ENCODE data around the gene C17orf113.

The C17orf113 gene

DNA sequence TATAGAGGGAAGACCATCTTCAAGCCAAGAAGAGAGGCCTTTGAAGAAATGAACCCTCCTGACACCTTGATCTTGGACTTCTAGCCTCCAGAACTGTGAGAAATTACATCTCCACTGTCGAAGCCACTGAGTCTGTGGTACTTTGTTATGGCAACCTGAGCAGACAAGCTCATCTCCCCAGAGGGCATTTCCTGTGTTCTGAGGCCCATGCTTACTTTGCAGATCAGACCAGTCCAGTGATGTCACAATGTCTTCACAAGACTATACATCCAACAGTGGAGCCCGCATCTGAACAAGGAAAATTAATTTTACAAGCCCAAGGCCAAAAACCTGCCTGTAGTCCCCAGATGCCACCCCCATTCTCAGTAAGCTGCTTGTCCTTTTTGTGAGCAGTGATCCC, 14.8 kb upstream of the C17orf113 start:
- Histone ChIP-seq H3K9ac (ENCODE audit: low read length) (no peak overlapping the region), H3K36me3 (ENCODE audit: control insufficient read depth, insufficient read depth, low read length) (no peaks in the 10 kb centered on the region), H3K4me1 (ENCODE audit: control insufficient read depth, insufficient read depth, low read length) (peaks cover 17% of the 10 kb centered on the region), H3K4me3 (ENCODE audit: low read length) (no peak overlapping the region), H3K9me3 (ENCODE audit: control insufficient read depth, low read length) (no peaks in the 10 kb centered on the region), H3K27me3 (ENCODE audit: control insufficient read depth, insufficient read depth, low read length) (peaks cover 8% of the 10 kb centered on the region)

DNA sequence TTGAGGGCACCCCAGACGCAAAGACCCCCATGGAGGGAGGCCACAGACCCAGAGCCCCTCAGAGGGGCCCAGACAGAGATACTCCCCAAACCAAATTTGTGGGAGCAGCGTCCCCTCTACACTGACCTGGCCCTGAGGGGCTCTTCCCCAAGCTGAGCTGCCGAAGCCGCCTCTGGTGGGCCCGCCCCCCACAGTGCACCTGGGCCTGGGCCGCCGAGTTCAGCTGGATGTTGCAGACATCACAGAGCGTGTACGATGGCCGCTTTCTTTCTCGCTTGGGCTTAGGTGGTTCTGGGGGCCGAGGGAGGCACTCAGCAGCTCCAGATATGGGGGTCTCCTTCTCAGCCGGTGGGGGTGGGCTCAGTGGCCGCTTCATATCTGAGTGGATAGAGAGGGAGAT, 12.3 kb upstream of the C17orf113 start:
- Histone ChIP-seq H3K4me1 (ENCODE audit: control insufficient read depth, insufficient read depth, low read length) (peaks cover 4% of the 10 kb centered on the region), H3K36me3 (ENCODE audit: control insufficient read depth, insufficient read depth, low read length) (no peaks in the 10 kb centered on the region), H3K4me3 (ENCODE audit: low read length) (no peak overlapping the region), H3K9me3 (ENCODE audit: control insufficient read depth, low read length) (no peaks in the 10 kb centered on the region), H3K27me3 (ENCODE audit: control insufficient read depth, insufficient read depth, low read length) (no peaks in the 10 kb centered on the region), H3K9ac (ENCODE audit: low read length) (no peak overlapping the region)

DNA sequence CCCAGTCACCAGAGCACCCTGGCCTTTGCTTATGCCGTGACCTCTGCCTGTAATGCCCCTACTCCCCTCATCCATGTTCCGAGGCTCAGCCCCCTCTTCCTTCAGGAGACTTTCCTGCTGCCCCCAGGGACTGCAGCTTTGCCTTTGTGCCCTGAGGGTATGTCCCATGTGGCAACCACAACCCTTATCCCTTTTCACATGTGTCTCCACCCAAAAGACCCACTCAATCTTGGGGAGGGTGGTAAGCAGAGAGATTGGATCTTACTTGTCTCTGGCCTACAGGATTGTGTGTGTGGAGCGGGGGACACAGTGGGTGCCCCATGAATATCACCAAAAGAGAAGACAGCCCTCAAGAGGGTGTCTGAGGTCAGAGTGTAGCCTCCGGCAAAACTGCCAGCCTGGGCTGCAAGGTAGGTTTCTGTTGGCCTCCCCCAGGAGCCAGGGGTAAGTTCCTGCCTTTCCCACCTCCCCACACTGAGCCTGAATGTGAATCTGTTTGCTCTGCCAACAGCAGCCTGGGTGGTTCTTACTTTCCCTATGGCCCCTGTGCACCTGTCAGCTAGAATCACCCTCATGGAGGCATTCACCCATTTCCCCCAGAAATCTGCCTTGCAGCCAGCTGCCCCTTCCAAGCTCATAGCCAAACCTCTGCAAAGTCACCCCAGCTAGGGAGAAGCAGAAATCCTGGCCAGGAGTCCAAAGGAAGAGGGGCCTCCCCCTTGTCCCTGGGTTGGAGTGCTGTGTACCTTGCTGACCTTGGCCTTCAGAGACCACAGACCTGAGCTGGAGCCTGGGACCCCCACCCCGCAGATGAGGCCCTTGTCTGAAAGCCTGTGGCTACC, 11.5 kb upstream of the C17orf113 start:
- Histone ChIP-seq H3K4me1 (ENCODE audit: control insufficient read depth, insufficient read depth, low read length) (no peaks in the 10 kb centered on the region), H3K4me3 (ENCODE audit: low read length) (no peak overlapping the region)

DNA sequence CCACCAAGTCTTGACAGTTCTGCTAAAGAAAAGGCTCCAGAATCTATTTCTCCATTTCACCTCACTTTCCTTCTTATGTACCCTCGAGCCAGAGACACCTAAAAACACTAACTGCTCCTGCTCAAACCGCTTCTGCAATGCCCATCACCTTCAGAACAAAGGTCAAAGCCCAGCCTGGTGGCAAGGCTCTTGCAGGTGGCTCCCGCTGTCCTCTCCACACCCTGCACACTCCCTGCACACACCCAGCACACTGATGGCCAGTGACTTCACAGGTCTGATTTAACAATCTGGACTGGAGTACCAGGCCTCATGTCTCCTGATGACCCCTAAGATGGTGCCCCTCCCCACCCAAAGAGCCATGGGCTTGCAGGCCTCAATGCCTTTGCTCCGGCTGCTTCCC, 9.8 kb upstream of the C17orf113 start:
- no peaks in the 10 kb centered on the region for H3K9me3 ChIP-seq (ENCODE audit: control insufficient read depth, low read length)
- no peaks in the 10 kb centered on the region for H3K36me3 ChIP-seq (ENCODE audit: control insufficient read depth, insufficient read depth, low read length)
- H3K4me3 ChIP-seq (ENCODE audit: low read length): no peak overlapping the region
- no peak overlapping the region for H3K9ac ChIP-seq (ENCODE audit: low read length)
- no peaks in the 10 kb centered on the region for H3K4me1 ChIP-seq (ENCODE audit: control insufficient read depth, insufficient read depth, low read length)
- peaks cover 2% of the 10 kb centered on the region for H3K27me3 ChIP-seq (ENCODE audit: control insufficient read depth, insufficient read depth, low read length)

More for the DNA sequence above, 11.5 kb upstream of the C17orf113 start:
- Histone ChIP-seq H3K9me3 (ENCODE audit: control insufficient read depth, low read length) (no peaks in the 10 kb centered on the region), H3K9ac (ENCODE audit: low read length) (no peak overlapping the region), H3K27me3 (ENCODE audit: control insufficient read depth, insufficient read depth, low read length) (no peaks in the 10 kb centered on the region), H3K36me3 (ENCODE audit: control insufficient read depth, insufficient read depth, low read length) (no peaks in the 10 kb centered on the region)

DNA sequence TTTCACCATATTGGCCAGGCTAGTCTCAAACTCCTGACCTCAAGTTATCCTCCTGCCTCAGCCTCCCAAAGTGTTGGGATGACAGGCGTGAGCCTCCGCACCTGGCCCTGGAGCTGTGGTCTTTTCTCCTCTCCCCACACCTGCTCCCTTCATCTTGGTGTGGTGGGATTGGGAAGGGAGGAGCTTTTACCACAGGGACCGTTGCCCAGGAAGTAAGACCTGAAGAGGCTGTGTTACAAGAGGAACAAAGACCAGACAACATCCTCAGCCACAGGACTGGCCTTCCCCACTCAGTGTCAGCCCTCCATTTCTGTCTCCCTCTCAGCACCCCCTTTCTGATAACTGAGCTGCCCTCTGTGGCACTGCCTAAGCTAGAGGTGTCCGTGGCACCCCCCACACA, 9.4 kb upstream of the C17orf113 start:
- H3K4me1 ChIP-seq (ENCODE audit: control insufficient read depth, insufficient read depth, low read length): no peaks in the 10 kb centered on the region

DNA sequence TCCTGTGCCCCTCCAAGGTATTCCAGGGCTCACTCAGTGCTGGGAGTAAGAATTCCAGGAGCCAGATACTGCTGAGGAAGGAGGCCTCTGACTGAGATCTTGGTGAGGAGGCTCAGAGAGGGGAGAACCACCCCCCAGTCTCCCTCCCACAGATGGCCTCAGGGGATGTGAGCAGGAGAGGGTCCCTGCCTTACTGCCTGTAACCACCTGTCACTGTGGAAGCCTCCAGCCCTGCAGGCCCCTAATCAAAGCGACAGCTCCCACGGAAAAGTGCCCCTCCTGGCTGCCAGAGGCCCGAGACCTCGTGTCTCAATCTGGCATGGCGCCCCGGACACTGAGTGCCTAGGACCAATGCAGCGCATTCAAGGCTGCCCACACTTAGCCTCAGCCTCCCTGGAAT, 7.7 kb upstream of the C17orf113 start:
- no peak overlapping the region for H3K9ac ChIP-seq (ENCODE audit: low read length)
- H3K36me3 ChIP-seq (ENCODE audit: control insufficient read depth, insufficient read depth, low read length): no peaks in the 10 kb centered on the region
- no peaks in the 10 kb centered on the region for H3K4me1 ChIP-seq (ENCODE audit: control insufficient read depth, insufficient read depth, low read length)
- H3K27me3 ChIP-seq (ENCODE audit: control insufficient read depth, insufficient read depth, low read length): peaks cover 20% of the 10 kb centered on the region
- H3K4me3 ChIP-seq (ENCODE audit: low read length): no peak overlapping the region
- H3K9me3 ChIP-seq (ENCODE audit: control insufficient read depth, low read length): no peaks in the 10 kb centered on the region

More for the DNA sequence above, 9.4 kb upstream of the C17orf113 start:
- H3K9ac ChIP-seq (ENCODE audit: low read length): no peak overlapping the region
- H3K36me3 ChIP-seq (ENCODE audit: control insufficient read depth, insufficient read depth, low read length): no peaks in the 10 kb centered on the region
- H3K4me3 ChIP-seq (ENCODE audit: low read length): no peak overlapping the region
- H3K9me3 ChIP-seq (ENCODE audit: control insufficient read depth, low read length): no peaks in the 10 kb centered on the region
- H3K27me3 ChIP-seq (ENCODE audit: control insufficient read depth, insufficient read depth, low read length): peaks cover 6% of the 10 kb centered on the region

DNA sequence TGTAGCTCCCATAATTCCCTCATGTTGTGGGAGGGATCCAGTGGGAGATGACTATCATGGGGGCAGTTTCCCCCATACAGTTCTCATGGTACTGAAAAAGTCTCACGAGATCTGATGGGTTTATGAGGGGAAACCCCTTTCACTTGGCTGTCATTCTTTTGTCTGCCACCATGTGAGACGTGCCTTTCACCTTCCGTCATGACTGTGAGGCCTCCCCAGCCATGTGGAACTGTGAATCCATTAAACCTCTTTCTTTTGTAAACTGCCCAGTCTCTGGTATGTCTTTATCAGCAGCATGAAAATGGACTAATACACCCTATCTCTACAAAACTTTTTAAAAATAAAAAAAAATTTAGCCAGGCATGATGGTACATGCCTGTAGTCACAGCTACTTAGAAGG, 6.2 kb upstream of the C17orf113 start:
- no peaks in the 10 kb centered on the region for H3K4me1 ChIP-seq (ENCODE audit: control insufficient read depth, insufficient read depth, low read length)
- H3K9me3 ChIP-seq (ENCODE audit: control insufficient read depth, low read length): no peaks in the 10 kb centered on the region
- peaks cover 29% of the 10 kb centered on the region for H3K27me3 ChIP-seq (ENCODE audit: control insufficient read depth, insufficient read depth, low read length)
- no peaks in the 10 kb centered on the region for H3K36me3 ChIP-seq (ENCODE audit: control insufficient read depth, insufficient read depth, low read length)
- no peak overlapping the region for H3K4me3 ChIP-seq (ENCODE audit: low read length)
- H3K9ac ChIP-seq (ENCODE audit: low read length): no peak overlapping the region

DNA sequence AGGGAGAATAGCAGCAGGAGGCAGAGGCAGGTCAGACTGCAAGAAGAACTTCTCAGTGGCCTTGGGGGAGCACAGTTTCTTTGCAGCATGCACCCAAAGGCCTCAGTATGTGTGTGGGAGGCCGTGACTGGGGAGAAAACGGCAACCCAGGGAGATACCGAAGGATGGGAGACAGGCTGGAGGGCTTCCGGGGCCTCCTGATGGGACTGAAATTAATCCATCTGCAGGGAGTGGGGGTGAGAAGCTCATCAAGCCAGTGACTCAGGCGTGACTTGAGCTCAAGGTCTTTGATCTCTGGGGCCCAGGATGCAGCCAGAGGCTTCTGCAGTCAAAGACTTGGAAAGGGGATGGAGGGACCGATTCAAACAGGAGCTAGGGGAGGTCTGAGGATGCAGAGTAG, 5.1 kb upstream of the C17orf113 start:
- Histone ChIP-seq H3K36me3 (ENCODE audit: control insufficient read depth, insufficient read depth, low read length) (no peaks in the 10 kb centered on the region), H3K4me3 (ENCODE audit: low read length) (no peak overlapping the region), H3K4me1 (ENCODE audit: control insufficient read depth, insufficient read depth, low read length) (peaks cover 5% of the 10 kb centered on the region), H3K27me3 (ENCODE audit: control insufficient read depth, insufficient read depth, low read length) (peaks cover 32% of the 10 kb centered on the region), H3K9me3 (ENCODE audit: control insufficient read depth, low read length) (no peaks in the 10 kb centered on the region), H3K9ac (ENCODE audit: low read length) (no peak overlapping the region)

DNA sequence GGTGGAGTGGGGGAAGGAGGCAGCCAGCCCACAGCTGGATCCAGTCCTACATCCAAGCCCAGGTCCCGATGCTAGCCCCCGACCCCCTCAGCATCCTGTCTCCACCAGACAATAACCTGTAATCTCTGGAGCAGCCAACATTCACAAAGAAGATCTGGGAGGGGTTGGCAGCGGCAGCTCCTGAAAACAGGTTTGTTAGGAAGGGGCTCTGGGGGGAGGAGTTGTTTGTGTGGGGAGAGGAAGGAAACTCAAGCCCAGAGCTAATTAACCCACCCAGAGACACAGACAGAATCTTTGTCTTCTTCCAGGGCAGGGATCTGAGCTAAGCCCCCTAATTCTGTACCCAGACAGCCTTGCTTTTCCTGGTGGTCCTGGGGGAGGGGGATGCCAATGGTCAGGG, 4.6 kb upstream of the C17orf113 start:
- Histone ChIP-seq H3K36me3 (ENCODE audit: control insufficient read depth, insufficient read depth, low read length) (no peaks in the 10 kb centered on the region), H3K9me3 (ENCODE audit: control insufficient read depth, low read length) (no peaks in the 10 kb centered on the region), H3K9ac (ENCODE audit: low read length) (no peak overlapping the region), H3K4me1 (ENCODE audit: control insufficient read depth, insufficient read depth, low read length) (peaks cover 6% of the 10 kb centered on the region), H3K4me3 (ENCODE audit: low read length) (no peak overlapping the region), H3K27me3 (ENCODE audit: control insufficient read depth, insufficient read depth, low read length) (peaks cover 32% of the 10 kb centered on the region)

DNA sequence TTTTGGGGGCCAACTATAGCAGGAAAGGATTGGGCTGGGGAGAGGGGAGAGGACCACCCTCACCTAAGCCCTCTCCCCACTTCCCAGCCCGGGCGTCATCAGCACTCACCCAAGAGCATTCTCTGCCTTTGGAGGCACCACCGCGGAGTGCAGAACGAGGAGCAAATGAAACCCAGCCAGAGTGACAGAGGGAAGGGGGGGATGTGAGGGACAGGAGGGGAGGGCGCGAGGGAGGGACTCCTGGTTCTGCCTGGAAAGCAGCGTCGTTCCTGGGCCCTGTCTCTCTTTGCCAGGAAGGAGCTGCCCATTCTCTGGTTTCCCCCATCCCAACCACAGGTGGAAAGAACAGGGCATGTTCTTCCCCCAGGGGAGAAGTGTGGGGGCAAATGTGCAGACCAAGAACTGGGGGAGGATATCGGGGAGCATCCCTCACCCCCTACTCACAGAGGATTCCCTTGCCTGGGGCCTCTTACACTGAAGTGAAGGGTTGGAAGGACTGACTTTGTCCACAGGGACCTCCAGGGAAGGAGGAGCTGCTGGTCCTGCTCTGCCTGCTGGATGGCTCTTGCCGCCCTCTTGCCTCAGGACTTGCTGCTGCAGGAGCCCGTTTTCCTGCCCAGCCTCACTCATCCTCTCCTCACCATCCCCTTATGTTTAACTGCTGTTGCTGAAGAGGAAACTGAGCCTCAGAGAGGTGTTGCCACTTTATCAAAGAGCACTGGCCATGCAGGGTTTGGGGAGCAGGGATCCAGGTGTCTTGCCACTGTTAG, 3.5 kb upstream of the C17orf113 start:
- H3K4me3 ChIP-seq (ENCODE audit: low read length): no peak overlapping the region
- no peaks in the 10 kb centered on the region for H3K36me3 ChIP-seq (ENCODE audit: control insufficient read depth, insufficient read depth, low read length)
- H3K27me3 ChIP-seq (ENCODE audit: control insufficient read depth, insufficient read depth, low read length): peaks cover 32% of the 10 kb centered on the region
- no peaks in the 10 kb centered on the region for H3K9me3 ChIP-seq (ENCODE audit: control insufficient read depth, low read length)
- H3K4me1 ChIP-seq (ENCODE audit: control insufficient read depth, insufficient read depth, low read length): peaks cover 10% of the 10 kb centered on the region
- H3K9ac ChIP-seq (ENCODE audit: low read length): no peak overlapping the region

DNA sequence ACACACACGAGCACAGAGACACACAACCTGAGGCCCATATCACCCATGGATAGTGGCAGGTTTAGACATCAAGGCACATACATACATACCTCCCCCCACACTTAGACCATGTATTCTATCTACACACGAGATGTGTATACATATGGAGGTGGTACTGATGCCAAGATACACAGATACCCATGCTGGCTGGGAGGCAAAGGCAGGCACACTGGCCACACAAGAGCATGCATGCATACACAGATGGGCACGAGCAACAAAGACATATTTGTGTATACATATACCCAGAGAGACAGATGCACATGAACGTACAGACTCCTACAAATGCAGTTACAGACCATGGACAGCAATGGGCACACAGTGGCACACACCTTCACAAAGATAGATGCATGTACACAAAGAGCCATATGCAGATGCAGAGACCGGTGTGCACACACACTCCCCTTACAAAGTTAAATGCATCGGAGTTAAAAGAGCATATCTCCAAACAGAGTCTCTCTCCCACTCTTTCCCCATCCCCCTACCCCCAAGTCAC, 2.0 kb upstream of the C17orf113 start:
- H3K4me1 ChIP-seq (ENCODE audit: control insufficient read depth, insufficient read depth, low read length): peaks cover 10% of the 10 kb centered on the region

DNA sequence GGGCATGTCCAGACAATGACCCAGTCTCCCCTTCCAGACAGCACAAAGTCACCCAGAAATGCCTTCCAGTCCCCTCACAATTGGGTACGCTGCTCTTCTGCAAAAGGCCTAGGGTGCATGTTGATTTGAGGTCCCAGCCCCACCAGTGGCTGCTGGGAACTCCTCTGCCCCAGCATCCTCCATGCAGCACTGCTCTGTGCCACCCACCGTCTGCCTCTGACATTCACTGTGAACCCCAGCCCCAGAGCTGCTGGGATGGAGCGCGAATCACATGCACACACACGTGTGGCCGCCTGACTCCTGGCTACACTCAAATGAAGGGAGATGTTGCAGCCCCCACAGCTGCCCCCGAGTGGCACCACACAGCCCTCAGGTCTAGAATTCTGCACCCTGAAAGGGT, 1.2 kb upstream of the C17orf113 start:
- Histone ChIP-seq H3K36me3 (ENCODE audit: control insufficient read depth, insufficient read depth, low read length) (no peaks in the 10 kb centered on the region), H3K9me3 (ENCODE audit: control insufficient read depth, low read length) (no peaks in the 10 kb centered on the region), H3K9ac (ENCODE audit: low read length) (no peak overlapping the region), H3K4me1 (ENCODE audit: control insufficient read depth, insufficient read depth, low read length) (peaks cover 10% of the 10 kb centered on the region), H3K27me3 (ENCODE audit: control insufficient read depth, insufficient read depth, low read length) (peaks cover 32% of the 10 kb centered on the region), H3K4me3 (ENCODE audit: low read length) (no peak overlapping the region)

More for the DNA sequence above, 2.0 kb upstream of the C17orf113 start:
- H3K9ac ChIP-seq (ENCODE audit: low read length): no peak overlapping the region
- H3K4me3 ChIP-seq (ENCODE audit: low read length): no peak overlapping the region
- H3K27me3 ChIP-seq (ENCODE audit: control insufficient read depth, insufficient read depth, low read length): peaks cover 32% of the 10 kb centered on the region
- H3K9me3 ChIP-seq (ENCODE audit: control insufficient read depth, low read length): no peaks in the 10 kb centered on the region
- H3K36me3 ChIP-seq (ENCODE audit: control insufficient read depth, insufficient read depth, low read length): no peaks in the 10 kb centered on the region

All from mucosa of stomach (tissue), 1 donor.